Measurements from ENCODE around the gene PTPN1. TPM values are rescaled to one million over a fixed set of nuclear protein-coding genes. Genes with fewer than 3 reads are reported as not detected.

PTPN1 gene
- total RNA-seq, 4 donors from 2014 or later: 19.9 to 31.4 (median 23.2) TPM

DNA sequence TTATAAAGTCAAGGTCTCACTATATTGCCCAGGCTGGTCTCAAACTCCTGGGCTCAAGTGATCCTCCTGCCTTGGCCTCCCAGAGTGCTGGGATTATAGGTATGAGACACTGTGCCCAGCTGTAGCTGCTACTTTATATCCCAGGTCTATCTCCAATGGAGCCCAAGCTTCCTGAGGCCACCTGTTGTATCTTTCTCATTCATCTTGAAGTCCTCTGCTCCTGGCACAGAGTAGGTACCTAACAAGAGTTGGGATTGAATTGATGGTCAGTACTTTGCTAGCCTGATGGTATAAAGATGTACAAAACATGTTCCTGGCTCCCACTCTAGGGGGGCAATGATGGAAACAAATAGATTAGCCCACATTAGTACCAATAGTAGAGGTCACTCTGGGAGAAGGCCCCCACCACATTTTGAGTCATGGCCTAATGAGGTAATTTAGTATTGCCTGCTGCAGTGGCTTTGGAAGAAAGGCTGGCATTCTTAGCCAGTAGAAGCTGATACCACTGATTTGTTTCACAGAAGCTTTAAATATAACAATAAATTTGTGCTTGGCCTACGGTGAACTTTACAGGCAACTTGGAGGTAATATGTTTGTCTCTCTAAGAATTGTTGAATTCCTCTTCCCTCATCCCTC lies 5.4 kb downstream of the PTPN1 start:
- TF ChIP-seq, protein P1, sequence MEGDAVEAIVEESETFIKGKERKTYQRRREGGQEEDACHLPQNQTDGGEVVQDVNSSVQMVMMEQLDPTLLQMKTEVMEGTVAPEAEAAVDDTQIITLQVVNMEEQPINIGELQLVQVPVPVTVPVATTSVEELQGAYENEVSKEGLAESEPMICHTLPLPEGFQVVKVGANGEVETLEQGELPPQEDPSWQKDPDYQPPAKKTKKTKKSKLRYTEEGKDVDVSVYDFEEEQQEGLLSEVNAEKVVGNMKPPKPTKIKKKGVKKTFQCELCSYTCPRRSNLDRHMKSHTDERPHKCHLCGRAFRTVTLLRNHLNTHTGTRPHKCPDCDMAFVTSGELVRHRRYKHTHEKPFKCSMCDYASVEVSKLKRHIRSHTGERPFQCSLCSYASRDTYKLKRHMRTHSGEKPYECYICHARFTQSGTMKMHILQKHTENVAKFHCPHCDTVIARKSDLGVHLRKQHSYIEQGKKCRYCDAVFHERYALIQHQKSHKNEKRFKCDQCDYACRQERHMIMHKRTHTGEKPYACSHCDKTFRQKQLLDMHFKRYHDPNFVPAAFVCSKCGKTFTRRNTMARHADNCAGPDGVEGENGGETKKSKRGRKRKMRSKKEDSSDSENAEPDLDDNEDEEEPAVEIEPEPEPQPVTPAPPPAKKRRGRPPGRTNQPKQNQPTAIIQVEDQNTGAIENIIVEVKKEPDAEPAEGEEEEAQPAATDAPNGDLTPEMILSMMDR (IDR thresholded peaks at IDR 0.05; ENCODE audit: low read depth): no peak

DNA sequence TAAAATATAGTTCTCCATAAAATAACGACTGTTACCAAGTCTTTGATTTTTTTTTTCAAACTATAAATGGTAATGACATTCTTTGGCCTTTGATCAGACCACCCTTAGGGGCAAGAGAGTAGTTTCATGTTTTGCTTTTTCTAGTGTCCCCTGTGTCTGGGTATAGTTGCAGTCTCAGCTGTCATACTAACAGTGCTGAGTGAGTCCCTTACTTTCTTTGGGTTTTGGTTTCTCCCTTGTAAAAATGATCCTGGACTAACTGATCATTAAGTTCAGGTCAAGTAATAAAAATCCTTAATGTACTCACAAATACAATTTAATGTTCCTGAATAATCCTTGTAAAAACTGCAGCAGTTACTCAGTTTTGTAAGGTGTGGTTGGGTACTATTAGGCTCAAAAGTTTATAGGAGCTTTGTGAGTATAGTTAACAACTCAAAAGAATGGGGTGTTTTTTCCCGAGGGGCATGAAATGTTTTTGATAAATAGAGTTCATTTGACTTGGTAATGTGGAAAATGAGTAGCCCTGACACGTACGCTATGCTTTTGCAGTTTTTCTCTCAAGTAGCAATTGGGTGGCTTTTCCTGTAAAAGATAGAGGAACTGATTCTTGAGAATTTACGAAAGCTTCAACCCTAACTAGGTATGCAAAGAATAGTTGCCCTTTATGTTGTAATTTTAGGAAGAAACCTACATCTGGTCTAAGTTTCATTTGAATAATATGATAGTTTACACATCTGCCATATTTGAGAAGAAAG lies 6.2 kb downstream of the PTPN1 start:
- TF ChIP-seq, protein P1 (IDR thresholded peaks at IDR 0.05; ENCODE audit: low read depth): no peak

DNA sequence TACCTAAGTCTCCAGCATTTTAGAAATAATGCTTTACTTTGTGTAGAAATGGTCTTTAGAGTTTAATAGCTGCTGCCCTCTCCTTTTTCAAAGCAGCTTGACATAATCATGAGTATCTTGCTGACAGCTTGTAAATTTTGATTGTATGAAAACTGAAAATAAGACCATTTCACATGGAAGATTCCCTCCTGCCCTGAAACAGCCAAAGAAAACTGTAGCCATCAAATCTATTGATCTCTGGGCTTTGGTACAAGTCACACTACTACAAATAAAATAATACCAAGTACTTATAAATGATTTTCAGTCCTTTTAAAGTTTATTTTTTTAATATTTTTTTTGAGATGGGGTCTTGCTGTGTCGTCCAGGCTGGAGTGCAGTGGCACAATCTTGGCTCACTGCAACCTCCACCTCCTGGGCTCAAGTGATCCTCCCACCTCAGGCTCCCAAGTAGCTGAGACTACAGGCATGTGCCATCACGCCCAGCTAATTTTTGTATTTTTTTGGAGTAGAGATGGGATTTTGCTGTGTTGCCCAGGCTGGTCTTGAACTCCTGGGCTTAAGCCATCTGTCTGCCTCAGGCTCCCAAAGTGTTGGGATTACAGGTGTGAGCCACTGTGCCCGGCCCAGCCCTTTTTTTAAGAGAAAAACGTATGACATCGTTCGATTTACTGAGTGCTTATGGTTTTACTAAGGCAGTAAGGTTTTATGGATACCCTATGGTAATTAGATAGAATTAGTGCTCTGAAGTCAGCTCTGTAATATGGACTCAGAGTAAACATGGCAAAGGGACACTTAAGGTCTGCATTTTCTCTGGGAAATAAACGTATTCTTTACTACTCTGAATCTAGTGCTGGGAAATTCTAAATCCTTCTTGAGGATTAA lies 7.0 kb downstream of the PTPN1 start:
- TF ChIP-seq, protein P1 (IDR thresholded peaks at IDR 0.05; ENCODE audit: low read depth): no peak

DNA sequence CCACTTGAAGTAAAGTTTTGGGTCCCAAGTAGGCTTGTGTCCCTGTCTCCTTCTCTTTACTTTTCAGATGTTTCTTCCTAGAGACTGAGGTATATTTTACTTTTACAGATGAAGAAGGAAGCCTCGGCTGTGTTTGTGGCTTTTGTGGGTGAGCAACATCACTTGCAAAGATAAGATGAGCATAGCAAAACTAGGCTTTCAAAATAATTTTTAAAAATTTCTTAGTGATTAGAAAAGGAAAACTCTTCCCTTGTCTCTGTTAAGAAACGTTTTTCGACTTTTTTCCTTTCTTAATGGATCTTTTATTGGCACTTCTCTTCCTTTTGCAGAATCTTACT lies 7.6 kb downstream of the PTPN1 start:
- TF ChIP-seq, protein P1 (IDR thresholded peaks at IDR 0.05; ENCODE audit: low read depth): no peak

DNA sequence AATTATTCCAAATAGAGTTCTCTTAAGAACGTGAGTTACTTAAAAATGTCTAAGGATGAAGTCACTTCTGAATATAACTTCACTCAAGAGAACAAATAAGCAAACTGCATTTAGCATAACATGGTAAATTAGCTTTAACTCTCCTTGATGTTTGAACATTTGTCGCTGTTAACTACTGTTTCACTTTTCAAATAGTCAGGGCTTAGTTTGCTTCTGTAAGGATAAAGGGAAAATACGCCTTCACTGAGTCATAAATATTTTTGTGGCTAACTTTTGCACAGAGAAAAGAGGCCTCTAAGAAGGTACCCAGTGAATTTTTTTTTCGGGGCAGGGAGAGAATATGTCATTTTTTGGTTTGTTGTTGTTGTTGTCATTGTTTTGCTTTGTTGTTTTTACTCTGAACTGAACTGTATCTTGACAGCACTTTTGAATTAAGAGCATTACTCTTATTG lies 8.1 kb downstream of the PTPN1 start:
- TF ChIP-seq, protein P1 (IDR thresholded peaks at IDR 0.05; ENCODE audit: low read depth): no peak

DNA sequence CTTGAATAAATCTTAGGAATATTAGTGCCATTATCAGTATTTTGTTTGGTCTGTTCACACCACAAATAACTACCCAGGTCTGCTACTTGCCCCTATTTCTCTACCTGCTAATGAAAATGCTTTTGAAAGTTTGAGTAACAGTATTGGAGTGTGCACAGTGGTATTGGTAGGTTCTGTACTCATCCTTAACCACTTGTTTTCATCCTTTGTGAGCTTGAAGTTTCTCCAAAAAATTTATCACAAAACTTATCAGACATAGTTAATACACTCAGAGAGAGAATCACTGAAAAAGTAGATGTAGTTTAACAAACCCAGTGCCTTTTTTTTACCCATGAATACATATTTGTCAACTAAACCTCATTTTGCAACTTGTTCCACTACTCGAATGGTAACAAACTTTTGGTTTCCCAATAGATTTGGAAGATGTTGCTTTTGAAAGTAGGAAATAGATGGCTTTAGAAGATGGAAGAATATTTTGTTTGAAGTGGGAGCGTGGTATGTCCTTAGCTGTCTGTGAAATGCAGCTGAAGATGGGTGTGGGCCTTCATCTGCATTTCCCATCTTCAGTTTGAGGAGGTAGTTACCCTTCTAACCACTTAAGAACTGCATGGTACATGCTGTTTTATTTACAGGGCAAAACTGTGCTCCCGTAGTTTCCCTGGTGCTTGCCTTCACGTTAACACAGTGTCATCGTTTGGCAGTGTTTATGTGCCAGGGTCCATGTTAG lies 9.0 kb downstream of the PTPN1 start:
- TF ChIP-seq, protein P1 (IDR thresholded peaks at IDR 0.05; ENCODE audit: low read depth): no peak
